ENCODE data around the gene EVI5L.

Gene EVI5L

GRCh38 chr19:7883105-7883504, 53.1 kb downstream of the EVI5L start:
- no peaks in the 10 kb centered on the region for H3K79me2 ChIP-seq (ENCODE audit: control insufficient read depth, low read length)
- no peaks in the 10 kb centered on the region for H3F3A ChIP-seq (ENCODE audit: control insufficient read depth, insufficient read depth)
- peaks cover 4% of the 10 kb centered on the region; the same call in 1 of the 2 replicates for H3K27me3 ChIP-seq (ENCODE audit: control insufficient read depth, low read length)
- H4K20me1 ChIP-seq (ENCODE audit: control insufficient read depth, insufficient read depth, low read depth, low read length) = no peaks in the 10 kb centered on the region
- no peak overlapping the region for H3K4me3 ChIP-seq (ENCODE audit: low read length)
- no peaks in the 10 kb centered on the region for H3K4me1 ChIP-seq (ENCODE audit: control insufficient read depth, low read length)
- no peaks in the 10 kb centered on the region for H3K9me3 ChIP-seq (ENCODE audit: control insufficient read depth, insufficient read depth, low read length)
- no peak overlapping the region for H3K4me2 ChIP-seq (ENCODE audit: low read length)
- no peak overlapping the region for H3K27ac ChIP-seq (ENCODE audit: low read depth, low read length)
- no peak for TF ChIP-seq EZH2phosphoT487 (IDR thresholded peaks at IDR 0.05; ENCODE audit: borderline replicate concordance, low read length)
- no peak for TF ChIP-seq CTCF (IDR thresholded peaks at IDR 0.05; ENCODE audit: low read depth, low read length, poor library complexity, severe bottlenecking)
- H3K9me2 ChIP-seq (replicated peaks; ENCODE audit: control insufficient read depth, low read length) = no peaks in the 10 kb centered on the region
- no peaks in the 10 kb centered on the region for H3K36me3 ChIP-seq (ENCODE audit: control insufficient read depth, low read length)

GRCh38 chr19:7883796-7884570, 54.0 kb downstream of the EVI5L start:
- H3K4me2 ChIP-seq (ENCODE audit: low read length) = no peak overlapping the region
- no peaks in the 10 kb centered on the region for H3K9me2 ChIP-seq (replicated peaks; ENCODE audit: control insufficient read depth, low read length)
- H3F3A ChIP-seq (ENCODE audit: control insufficient read depth, insufficient read depth) = no peaks in the 10 kb centered on the region
- no peak overlapping the region for H3K27ac ChIP-seq (ENCODE audit: low read depth, low read length)
- no peak for TF ChIP-seq EZH2phosphoT487 (IDR thresholded peaks at IDR 0.05; ENCODE audit: borderline replicate concordance, low read length)
- TF ChIP-seq CTCF (IDR thresholded peaks at IDR 0.05; ENCODE audit: low read depth, low read length, poor library complexity, severe bottlenecking) = no peak
- no peak overlapping the region for H3K4me3 ChIP-seq (ENCODE audit: low read length)
- no peaks in the 10 kb centered on the region for H3K9me3 ChIP-seq (ENCODE audit: control insufficient read depth, insufficient read depth, low read length)
- no peaks in the 10 kb centered on the region for H3K79me2 ChIP-seq (ENCODE audit: control insufficient read depth, low read length)
- H3K27me3 ChIP-seq (ENCODE audit: control insufficient read depth, low read length) = peaks cover 12% of the 10 kb centered on the region
- H3K36me3 ChIP-seq (ENCODE audit: control insufficient read depth, low read length) = no peaks in the 10 kb centered on the region
- no peaks in the 10 kb centered on the region for H4K20me1 ChIP-seq (ENCODE audit: control insufficient read depth, insufficient read depth, low read depth, low read length)
- no peaks in the 10 kb centered on the region for H3K4me1 ChIP-seq (ENCODE audit: control insufficient read depth, low read length)

- Histone ChIP-seq H3F3A (ENCODE audit: control insufficient read depth, insufficient read depth) (no peaks in the 10 kb centered on the region), H3K4me1 (ENCODE audit: control insufficient read depth, low read length) (no peaks in the 10 kb centered on the region), H3K9me3 (ENCODE audit: control insufficient read depth, insufficient read depth, low read length) (no peaks in the 10 kb centered on the region), H3K36me3 (ENCODE audit: control insufficient read depth, low read length) (no peaks in the 10 kb centered on the region), H3K27me3 (ENCODE audit: control insufficient read depth, low read length) (peaks cover 13% of the 10 kb centered on the region), H3K9me2 (replicated peaks; ENCODE audit: control insufficient read depth, low read length) (no peaks in the 10 kb centered on the region), H3K27ac (ENCODE audit: low read depth, low read length) (no peak overlapping the region), H4K20me1 (ENCODE audit: control insufficient read depth, insufficient read depth, low read depth, low read length) (no peaks in the 10 kb centered on the region), H3K4me2 (ENCODE audit: low read length) (no peak overlapping the region), H3K4me3 (ENCODE audit: low read length) (no peak overlapping the region), H3K79me2 (ENCODE audit: control insufficient read depth, low read length) (no peaks in the 10 kb centered on the region)
- TF ChIP-seq CTCF (IDR thresholded peaks at IDR 0.05; ENCODE audit: low read depth, low read length, poor library complexity, severe bottlenecking) (no peak), EZH2phosphoT487 (IDR thresholded peaks at IDR 0.05; ENCODE audit: borderline replicate concordance, low read length) (no peak)
These were observed 55.8 kb downstream of the EVI5L start for GRCh38 chr19:7885818-7886217.
